ENCODE results near the gene VSIG10. TPM values are rescaled to one million over a fixed set of nuclear protein-coding genes. Genes with fewer than 3 reads are reported as not detected.

The VSIG10 gene
- total RNA-seq, 1 donor from 2014 or later = 45.1 TPM

GRCh38 chr12:118034429-118035189, 69.2 kb downstream of the VSIG10 start:
- H3K9me3 Mint-ChIP-seq = no peaks in the 10 kb centered on the region
- H3K27ac Mint-ChIP-seq = peak overlapping the region; percentile 79
- DNase-seq (ENCODE audit: extremely low spot score, unreplicated experiment) = no peak
- H3K36me3 Mint-ChIP-seq = peaks cover 31% of the 10 kb centered on the region
- H3K4me1 Mint-ChIP-seq (ENCODE audit: unreplicated experiment) = peaks cover 7% of the 10 kb centered on the region
- no peak overlapping the region for H3K4me3 Mint-ChIP-seq
- H3K27me3 Mint-ChIP-seq = no peaks in the 10 kb centered on the region
- TF ChIP-seq CTCF (conservative IDR thresholded peaks at IDR 0.05) = peak; percentile 59

GRCh38 chr12:118033902-118034301, 69.9 kb downstream of the VSIG10 start:
- no peaks in the 10 kb centered on the region for H3K9me3 Mint-ChIP-seq
- peak overlapping the region; percentile 79 for H3K27ac Mint-ChIP-seq
- H3K36me3 Mint-ChIP-seq = peaks cover 32% of the 10 kb centered on the region
- peaks cover 7% of the 10 kb centered on the region for H3K4me1 Mint-ChIP-seq (ENCODE audit: unreplicated experiment)
- H3K27me3 Mint-ChIP-seq = no peaks in the 10 kb centered on the region
- TF ChIP-seq CTCF (conservative IDR thresholded peaks at IDR 0.05) = no peak
- DNase-seq (ENCODE audit: extremely low spot score, unreplicated experiment) = no peak
- H3K4me3 Mint-ChIP-seq = no peak overlapping the region

GRCh38 chr12:118033323-118033722, 70.5 kb downstream of the VSIG10 start:
- Mint-ChIP-seq H3K4me1 (ENCODE audit: unreplicated experiment) (peaks cover 7% of the 10 kb centered on the region), H3K4me3 (no peak overlapping the region), H3K27me3 (no peaks in the 10 kb centered on the region), H3K36me3 (peaks cover 35% of the 10 kb centered on the region), H3K9me3 (no peaks in the 10 kb centered on the region), H3K27ac (peak overlapping the region; percentile 79)
- no peak for DNase-seq (ENCODE audit: extremely low spot score, unreplicated experiment)
- no peak for TF ChIP-seq CTCF (conservative IDR thresholded peaks at IDR 0.05)

GRCh38 chr12:118032188-118032587, 71.6 kb downstream of the VSIG10 start:
- H3K36me3 Mint-ChIP-seq = peaks cover 31% of the 10 kb centered on the region

GRCh38 chr12:118029166-118029565, 74.6 kb downstream of the VSIG10 start:
- TF ChIP-seq CTCF (conservative IDR thresholded peaks at IDR 0.05) = no peak
- Mint-ChIP-seq H3K9me3 (no peaks in the 10 kb centered on the region), H3K36me3 (peaks cover 17% of the 10 kb centered on the region), H3K27me3 (no peaks in the 10 kb centered on the region), H3K27ac (no peak overlapping the region), H3K4me1 (ENCODE audit: unreplicated experiment) (no peaks in the 10 kb centered on the region), H3K4me3 (no peak overlapping the region)
- no peak for DNase-seq (ENCODE audit: extremely low spot score, unreplicated experiment)

More at GRCh38 chr12:118032188-118032587, 71.6 kb downstream of the VSIG10 start:
- no peak for TF ChIP-seq CTCF (conservative IDR thresholded peaks at IDR 0.05)
- no peak overlapping the region for H3K27ac Mint-ChIP-seq
- H3K4me1 Mint-ChIP-seq (ENCODE audit: unreplicated experiment) = peaks cover 7% of the 10 kb centered on the region
- H3K9me3 Mint-ChIP-seq = no peaks in the 10 kb centered on the region
- H3K27me3 Mint-ChIP-seq = no peaks in the 10 kb centered on the region
- no peak for DNase-seq (ENCODE audit: extremely low spot score, unreplicated experiment)
- H3K4me3 Mint-ChIP-seq = no peak overlapping the region
